DOHH2 (cell line): ENCODE results near the gene MAPK12.

ENCODE experiments used
- CTCF ChIP-seq: fragments of 200-600 bp; sonication (generic); IDR thresholded peaks from one replicate; pipeline ENCODE4 v1.5.1; 2014; ENCODE audit warnings: antibody characterized with exemption, mild to moderate bottlenecking, low read depth, low read length; ENCODE audit not compliant: poor library complexity, severe bottlenecking
- EZH2phosphoT487 ChIP-seq: fragments of 200-600 bp; sonication (generic); IDR thresholded peaks from 2 replicates; pipeline ENCODE4 v1.6.1; 2017; ENCODE audit warnings: borderline replicate concordance, mild to moderate bottlenecking, antibody characterized with exemption, low read length, moderate library complexity, mixed read lengths

DNA sequence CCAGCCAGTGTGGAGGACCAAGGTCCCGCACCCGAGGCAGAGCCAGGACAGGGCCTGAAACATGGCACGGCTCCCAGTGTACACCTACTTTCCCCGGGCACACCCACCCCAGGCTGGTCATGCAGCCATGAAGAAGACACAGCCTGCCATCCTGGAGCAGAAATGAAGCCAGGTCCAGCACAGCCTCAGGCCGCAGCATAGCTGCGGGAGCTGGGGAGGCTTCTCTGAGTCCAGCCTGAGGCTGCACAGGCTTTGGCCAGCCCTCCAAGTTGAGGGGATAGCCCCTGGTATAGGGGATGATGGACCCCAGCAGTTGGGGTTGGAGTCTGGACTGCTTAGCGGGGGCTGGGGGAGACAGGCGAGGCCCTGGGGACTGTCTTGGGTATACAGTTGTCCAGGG, 7.5 kb downstream of the MAPK12 start:
- TF ChIP-seq CTCF (no peak), EZH2phosphoT487 (no peak)
